Cardiac muscle cell (in vitro differentiated cells and primary cell): ENCODE measurements around the gene ARHGEF10L. TPM values are rescaled to one million over a fixed set of nuclear protein-coding genes. Genes with fewer than 3 reads are reported as not detected.
A peak's percentile ranks its signal among the peaks of the same experiment; 100 is the strongest.

Experiments
- DNase-seq, 2 donors: peaks; one replicate each; pipeline versions ENCODE4 v3.0.0 to v3.0.0-alpha.2; 2010 to 2017; ENCODE audit warnings: low read depth in 1 of 2, low spot score in 1 of 2
- H3K27ac ChIP-seq: fragments of 200-600 bp; sonication (generic); 2 replicates; pipeline ENCODE4 v1.5.1; 2016
- H3K27me3 ChIP-seq: fragments of 200-600 bp; sonication (generic); 2 replicates; pipeline ENCODE4 v1.6.0; 2016; ENCODE audit warnings: control low read depth
- H3K36me3 ChIP-seq: fragments of 200-600 bp; sonication (generic); 2 replicates; pipeline ENCODE4 v1.5.1; 2016; ENCODE audit warnings: control low read depth
- H3K4me1 ChIP-seq: fragments of 200-600 bp; sonication (generic); 2 replicates; pipeline ENCODE4 v1.8.1; 2017; ENCODE audit warnings: low read depth, mild to moderate bottlenecking, mixed run types
- H3K4me3 ChIP-seq: fragments of 200-600 bp; sonication (generic); 2 replicates; pipeline ENCODE4 v1.5.1; 2016; ENCODE audit warnings: mild to moderate bottlenecking
- H3K9me3 ChIP-seq: fragments of 200-600 bp; sonication (generic); 2 replicates; pipeline ENCODE4 v1.5.1; 2017; ENCODE audit warnings: low read depth, mild to moderate bottlenecking, control low read depth
- polyA plus RNA-seq: library from polyadenylated mRNA; unstranded; fragments of >200 nt; fragmentation: Nextera tagmentation; extraction: Ambion mirVana; gene quantifications from 2 replicates; pipeline ENCODE4 v1.2.1, GENCODE V29; 2016
- total RNA-seq: library from RNA; depleted of rRNA; stranded (reverse); fragments of >200 nt; gene quantifications from 2 replicates; pipeline ENCODE4 v1.2.3, GENCODE V29; 2016
- TF ChIP-seq, protein P1 (sequence below): IDR thresholded peaks from 2 replicates; pipeline ENCODE4 v1.5.1; 2012; ENCODE audit warnings: low read depth, mild to moderate bottlenecking, low read length

The ARHGEF10L gene
- total and polyA plus RNA-seq, 2 experiments from 2014 or later: 32.3 to 55.4 TPM

DNA sequence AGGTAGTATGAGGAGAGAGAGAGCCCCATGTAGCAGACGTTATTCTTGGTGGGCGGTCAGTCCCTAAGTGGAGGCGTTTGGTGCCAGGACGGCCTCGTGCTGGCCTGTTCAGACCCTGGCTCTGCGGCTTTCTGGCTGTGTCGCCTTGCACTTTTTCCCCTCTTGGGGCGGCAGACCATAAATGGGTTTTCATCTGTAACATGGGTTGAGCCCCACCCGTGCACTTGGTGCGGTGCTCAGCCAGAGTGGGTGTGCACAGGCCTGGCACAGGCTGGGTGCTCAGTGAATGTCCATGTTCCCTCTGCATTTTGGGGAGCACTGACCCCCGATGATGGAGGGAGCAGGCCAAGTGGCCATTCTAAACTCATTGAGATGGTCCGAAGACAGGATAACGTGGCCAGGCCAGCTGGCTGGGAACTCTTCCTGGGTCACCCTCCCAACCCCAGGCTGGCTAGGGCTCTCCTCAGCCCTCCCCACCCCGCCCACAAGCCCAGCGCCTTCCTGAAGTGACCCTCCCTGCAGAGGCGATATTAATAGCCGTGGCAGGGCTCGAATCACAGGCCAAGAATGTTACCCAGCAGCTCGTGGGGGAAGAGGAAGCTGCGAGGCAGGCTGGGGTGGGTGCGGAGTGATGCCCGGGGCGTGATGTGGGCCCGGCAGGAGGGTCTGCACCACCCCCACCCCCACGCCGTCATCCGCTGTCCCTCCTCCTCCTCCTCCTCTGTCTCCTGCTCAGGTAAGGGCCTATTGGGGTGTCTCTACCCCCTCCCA, 78.5 kb downstream of the ARHGEF10L start:
- H3K4me1 ChIP-seq: peaks cover 17% of the 10 kb centered on the region
- peaks cover under 1% of the 10 kb centered on the region for H3K36me3 ChIP-seq
- H3K9me3 ChIP-seq: no peaks in the 10 kb centered on the region
- peak in 1 of 2 donors; percentile 76 for DNase-seq
- H3K4me3 ChIP-seq: no peak overlapping the region
- no peaks in the 10 kb centered on the region for H3K27me3 ChIP-seq
- peak overlapping the region; percentile 81 for H3K27ac ChIP-seq
- TF ChIP-seq, protein P1, sequence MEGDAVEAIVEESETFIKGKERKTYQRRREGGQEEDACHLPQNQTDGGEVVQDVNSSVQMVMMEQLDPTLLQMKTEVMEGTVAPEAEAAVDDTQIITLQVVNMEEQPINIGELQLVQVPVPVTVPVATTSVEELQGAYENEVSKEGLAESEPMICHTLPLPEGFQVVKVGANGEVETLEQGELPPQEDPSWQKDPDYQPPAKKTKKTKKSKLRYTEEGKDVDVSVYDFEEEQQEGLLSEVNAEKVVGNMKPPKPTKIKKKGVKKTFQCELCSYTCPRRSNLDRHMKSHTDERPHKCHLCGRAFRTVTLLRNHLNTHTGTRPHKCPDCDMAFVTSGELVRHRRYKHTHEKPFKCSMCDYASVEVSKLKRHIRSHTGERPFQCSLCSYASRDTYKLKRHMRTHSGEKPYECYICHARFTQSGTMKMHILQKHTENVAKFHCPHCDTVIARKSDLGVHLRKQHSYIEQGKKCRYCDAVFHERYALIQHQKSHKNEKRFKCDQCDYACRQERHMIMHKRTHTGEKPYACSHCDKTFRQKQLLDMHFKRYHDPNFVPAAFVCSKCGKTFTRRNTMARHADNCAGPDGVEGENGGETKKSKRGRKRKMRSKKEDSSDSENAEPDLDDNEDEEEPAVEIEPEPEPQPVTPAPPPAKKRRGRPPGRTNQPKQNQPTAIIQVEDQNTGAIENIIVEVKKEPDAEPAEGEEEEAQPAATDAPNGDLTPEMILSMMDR: no peak

DNA sequence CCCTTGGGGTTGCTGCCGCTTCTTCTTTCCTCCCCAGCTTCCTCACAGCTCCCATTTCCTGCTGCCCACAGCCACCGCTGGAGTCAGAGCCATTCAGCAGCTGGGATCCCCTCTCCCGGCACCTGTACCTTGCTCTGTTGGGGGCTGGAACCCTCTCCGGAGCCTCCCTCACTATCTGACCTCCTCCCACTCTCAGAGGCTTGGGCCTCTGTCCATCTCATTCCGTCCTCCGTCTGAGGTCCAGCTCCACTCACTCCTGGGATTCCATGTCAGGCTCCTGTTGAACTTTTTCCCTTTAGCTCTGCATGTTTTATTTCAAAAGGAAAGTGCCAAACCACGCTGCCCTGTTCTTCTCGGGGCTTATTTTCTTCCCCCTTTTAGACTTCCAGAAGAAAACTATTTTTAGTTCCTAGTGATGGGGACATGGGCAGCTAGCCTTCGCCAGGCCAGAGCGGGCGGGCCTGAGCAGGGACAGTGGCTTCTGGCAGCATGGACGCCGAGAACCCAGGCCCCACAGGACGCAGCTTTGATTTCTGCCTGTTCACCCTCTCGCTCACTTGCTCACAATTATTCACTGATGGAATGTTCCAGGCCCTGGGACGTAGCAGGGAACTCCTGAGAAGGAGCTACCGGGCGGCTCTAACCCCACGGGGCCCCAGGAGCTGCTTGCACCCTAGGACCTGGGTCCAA, 79.2 kb downstream of the ARHGEF10L start:
- peaks cover 6% of the 10 kb centered on the region for H3K36me3 ChIP-seq
- H3K4me3 ChIP-seq: no peak overlapping the region
- TF ChIP-seq, protein P1: no peak
- H3K27ac ChIP-seq: peak overlapping the region; percentile 81
- peaks cover 17% of the 10 kb centered on the region for H3K4me1 ChIP-seq
- H3K9me3 ChIP-seq: no peaks in the 10 kb centered on the region
- DNase-seq: no peak
- H3K27me3 ChIP-seq: no peaks in the 10 kb centered on the region

DNA sequence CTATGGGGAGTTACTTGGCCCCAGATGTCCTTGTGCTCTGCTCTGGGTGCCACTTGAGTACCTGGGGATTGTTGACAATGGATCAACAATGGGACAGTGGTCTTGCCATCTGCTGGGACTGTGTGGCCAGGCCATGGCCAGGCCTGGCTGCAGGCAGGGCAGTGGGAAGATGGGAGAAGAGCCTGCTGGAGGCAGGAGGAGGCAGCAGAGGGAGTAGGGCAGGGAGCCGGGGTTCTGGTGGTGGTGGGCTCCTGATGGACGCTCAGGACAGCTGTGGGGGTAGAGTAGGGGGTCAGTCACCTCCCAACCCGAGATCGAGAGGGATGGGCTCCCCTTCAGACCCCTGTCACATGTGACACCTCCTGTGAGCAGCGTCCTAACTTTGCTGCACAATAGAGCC, 81.0 kb downstream of the ARHGEF10L start:
- peaks cover 12% of the 10 kb centered on the region for H3K36me3 ChIP-seq

DNA sequence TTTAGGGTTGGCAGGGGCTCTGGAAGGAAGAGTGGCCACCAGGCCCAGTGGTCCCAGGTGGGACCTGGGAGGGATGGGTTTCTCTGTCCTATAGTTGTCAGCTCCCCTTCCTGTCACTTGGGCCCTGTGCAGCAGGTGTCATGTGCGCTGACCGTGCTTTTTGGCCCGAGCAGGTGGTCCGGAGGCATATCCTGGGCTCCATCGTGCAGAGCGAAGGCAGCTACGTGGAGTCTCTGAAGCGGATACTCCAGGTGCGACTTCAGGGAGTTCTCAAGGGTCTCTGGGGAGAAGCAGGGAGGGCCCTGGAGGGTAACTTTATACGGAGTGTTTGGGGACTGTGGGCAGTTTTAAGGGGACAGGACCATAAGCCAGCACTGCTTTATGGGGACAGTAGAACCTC, 82.2 kb downstream of the ARHGEF10L start:
- Histone ChIP-seq H3K4me3 (no peak overlapping the region), H3K27ac (no peak overlapping the region), H3K9me3 (no peaks in the 10 kb centered on the region), H3K36me3 (peaks cover 12% of the 10 kb centered on the region), H3K27me3 (no peaks in the 10 kb centered on the region), H3K4me1 (peaks cover 17% of the 10 kb centered on the region)
- TF ChIP-seq, protein P1: no peak
- no peak for DNase-seq

More for the DNA sequence above, 81.0 kb downstream of the ARHGEF10L start:
- H3K9me3 ChIP-seq: no peaks in the 10 kb centered on the region
- no peak for DNase-seq
- no peak overlapping the region for H3K4me3 ChIP-seq
- H3K27me3 ChIP-seq: no peaks in the 10 kb centered on the region
- H3K27ac ChIP-seq: no peak overlapping the region
- TF ChIP-seq, protein P1: no peak
- H3K4me1 ChIP-seq: peaks cover 17% of the 10 kb centered on the region

DNA sequence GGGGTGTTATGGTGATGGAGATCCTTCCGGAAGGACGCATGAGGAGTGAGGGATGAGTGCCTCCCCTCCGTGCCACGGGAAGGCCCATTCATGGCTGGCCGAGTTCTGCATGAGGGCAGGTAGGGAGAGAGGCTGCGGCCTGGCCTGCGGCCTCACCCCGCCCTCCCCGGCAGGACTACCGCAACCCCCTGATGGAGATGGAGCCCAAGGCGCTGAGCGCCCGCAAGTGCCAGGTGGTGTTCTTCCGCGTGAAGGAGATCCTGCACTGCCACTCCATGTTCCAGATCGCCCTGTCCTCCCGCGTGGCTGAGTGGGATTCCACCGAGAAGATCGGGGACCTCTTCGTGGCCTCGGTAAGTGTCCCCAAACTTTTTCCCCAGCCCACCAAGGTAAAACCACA, 83.3 kb downstream of the ARHGEF10L start:
- DNase-seq: no peak
- Histone ChIP-seq H3K9me3 (no peaks in the 10 kb centered on the region), H3K27ac (no peak overlapping the region), H3K4me3 (no peak overlapping the region), H3K27me3 (no peaks in the 10 kb centered on the region), H3K36me3 (peaks cover 12% of the 10 kb centered on the region), H3K4me1 (peaks cover 15% of the 10 kb centered on the region)
- TF ChIP-seq, protein P1: no peak
